SK-MEL-5 (cell line): ENCODE measurements around the gene GIPC1. TPM values are rescaled to one million over a fixed set of nuclear protein-coding genes. Genes with fewer than 3 reads are reported as not detected.
"Not testable (repeated sequence)": the region's sequence is repeated elsewhere in the genome, so short reads cannot be mapped to it uniquely, and the experiment has no call there.

Experiments
- DNase-seq: peaks from one replicate; pipeline ENCODE4 v3.0.0-alpha.2; 2016; ENCODE audit warnings: low read depth, low spot score
- in situ Hi-C: cut with HindIII; loops from 2 replicates; pipeline ENCODE4 v1.10.0; 2016; ENCODE audit warnings: low sequenced_read_pairs, high pct_unique_total_duplicates, low pct_unique_long_range_greater_than_20kb
- polyA plus RNA-seq, 2 experiments: library from polyadenylated mRNA; depleted of rRNA; stranded (reverse); fragments of >200 nt; gene quantifications; 2 replicates each; pipeline ENCODE4 v1.2.3, GENCODE V29; 2015
- total RNA-seq: library from RNA; depleted of rRNA; stranded (reverse); fragments of >200 nt; shearing (Covaris generic); gene quantifications from 2 replicates; pipeline ENCODE4 v1.2.3, GENCODE V29; 2014; rRNA removed

GIPC1 gene, protein sequence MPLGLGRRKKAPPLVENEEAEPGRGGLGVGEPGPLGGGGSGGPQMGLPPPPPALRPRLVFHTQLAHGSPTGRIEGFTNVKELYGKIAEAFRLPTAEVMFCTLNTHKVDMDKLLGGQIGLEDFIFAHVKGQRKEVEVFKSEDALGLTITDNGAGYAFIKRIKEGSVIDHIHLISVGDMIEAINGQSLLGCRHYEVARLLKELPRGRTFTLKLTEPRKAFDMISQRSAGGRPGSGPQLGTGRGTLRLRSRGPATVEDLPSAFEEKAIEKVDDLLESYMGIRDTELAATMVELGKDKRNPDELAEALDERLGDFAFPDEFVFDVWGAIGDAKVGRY
- total RNA-seq = 207 and 229 TPM in 2 replicates
- polyA plus RNA-seq (2015; cell fraction: cytosol; rRNA removed) = 234 and 249 TPM in 2 replicates
- polyA plus RNA-seq (2015; cell fraction: nucleus; rRNA removed) = 104 and 117 TPM in 2 replicates

- DNase-seq = peak; percentile 96
- in situ Hi-C loops = no loop called here
Observed at GRCh38 chr19:14496029-14496833, at the start of gene GIPC1. Gene GIPC1 (minus strand): TSS chr19:14496127. CDS start chr19:14482976, 13,151 bp downstream.

DNA sequence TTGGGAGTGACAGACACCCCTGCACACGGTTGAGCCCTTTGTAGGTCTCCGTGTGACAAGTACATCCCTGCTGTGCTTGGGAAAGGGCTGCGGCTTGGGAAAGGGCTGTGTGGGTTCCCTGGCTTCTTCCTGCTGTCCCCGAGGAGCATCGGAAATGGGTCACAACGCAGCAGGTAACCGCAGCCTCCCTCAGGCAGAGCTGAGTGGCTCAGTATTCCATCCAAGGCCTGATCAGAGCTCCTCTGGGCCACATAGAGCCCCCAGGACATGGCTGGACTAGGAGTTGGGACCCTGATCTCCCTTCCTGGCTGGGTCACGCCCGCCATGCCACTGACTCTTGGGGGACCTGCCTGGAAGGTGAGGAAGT is 49.8 kb upstream of the GIPC1 start:
- no peak for DNase-seq
- in situ Hi-C loops = no loop called here

- DNase-seq = no peak
- in situ Hi-C loops = no loop called here
Observed at GRCh38 chr19:14544977-14545715, 49.2 kb upstream of the GIPC1 start.

DNA sequence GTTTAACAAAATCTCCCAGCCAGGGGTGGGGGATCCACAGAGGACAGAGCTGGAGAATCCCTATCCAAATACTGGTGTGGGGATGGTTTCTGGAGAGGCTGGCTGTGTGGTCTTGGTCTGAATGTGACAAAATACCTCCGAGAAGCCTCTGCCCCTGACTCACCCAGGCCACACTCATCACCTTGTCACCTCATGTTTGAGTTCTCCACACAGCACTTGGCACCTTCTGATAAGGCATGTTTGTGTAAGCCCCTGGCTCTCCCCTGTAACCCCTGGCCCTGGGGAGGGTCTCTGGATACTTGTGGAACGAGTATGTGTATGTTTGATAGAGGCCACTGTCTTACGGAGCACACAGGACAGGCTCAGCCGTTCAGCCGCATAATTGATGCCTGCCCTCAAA is 48.1 kb upstream of the GIPC1 start:
- DNase-seq = no peak
- in situ Hi-C loops = no loop called here

DNA sequence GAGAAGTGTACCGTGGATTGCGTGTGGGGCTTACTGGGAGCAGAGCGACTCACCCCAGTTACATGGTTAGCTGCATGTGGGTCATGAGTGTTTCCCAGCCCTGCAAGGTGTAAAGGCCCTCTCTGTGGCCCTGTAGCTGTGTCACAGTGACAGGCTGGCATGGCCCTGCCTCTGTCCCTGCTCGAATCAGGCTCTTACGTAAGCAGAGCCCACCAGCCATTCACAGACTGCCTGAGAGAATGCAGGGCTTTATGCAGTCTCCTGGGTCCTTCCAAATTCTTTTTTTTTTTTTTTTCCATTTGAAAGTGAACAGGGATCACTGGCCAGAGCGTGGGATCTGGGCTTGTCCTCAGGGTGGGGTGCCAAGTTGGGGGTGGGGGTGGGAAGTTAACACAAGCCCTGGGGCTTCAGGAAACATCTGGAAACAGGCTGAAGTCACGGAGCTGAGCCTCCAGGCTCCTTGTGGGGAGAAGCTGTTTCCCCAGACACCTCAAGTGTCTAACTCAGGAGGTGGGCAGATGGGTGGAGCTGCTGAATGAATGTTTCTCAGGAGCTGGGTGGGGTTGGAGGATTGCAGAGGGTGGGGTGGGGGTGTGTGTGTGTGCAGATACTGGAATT is 46.9 kb upstream of the GIPC1 start:
- no peak for DNase-seq
- in situ Hi-C loops = no loop called here

GRCh38 chr19:14541979-14542378 is 46.1 kb upstream of the GIPC1 start:
- DNase-seq, in situ Hi-C loops: not testable (repeated sequence)

GRCh38 chr19:14540741-14541525 is 45.0 kb upstream of the GIPC1 start:
- in situ Hi-C loops = no loop called here
- DNase-seq = no peak

GRCh38 chr19:14536926-14537692 is 41.2 kb upstream of the GIPC1 start:
- DNase-seq = peak; percentile 89
- in situ Hi-C loops = no loop called here

DNA sequence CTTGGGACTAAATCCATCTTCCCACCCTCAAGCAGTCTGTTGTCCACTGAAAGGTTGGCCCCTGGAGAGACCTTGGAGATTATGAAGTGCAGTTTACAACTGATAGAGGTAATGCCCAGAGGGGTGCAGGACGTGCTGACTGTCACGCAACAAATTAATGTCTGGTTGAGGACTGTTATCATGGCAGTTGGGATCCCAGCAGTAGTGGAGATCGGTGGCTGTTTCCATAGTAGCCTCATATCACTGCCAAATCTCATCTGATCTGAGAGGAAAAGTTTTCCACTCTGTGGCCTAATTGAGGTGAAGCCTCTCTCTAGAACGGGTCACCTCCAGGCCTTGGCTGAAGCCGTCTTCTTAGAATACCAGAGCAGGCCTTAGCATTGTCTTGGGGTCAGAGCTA is 37.5 kb upstream of the GIPC1 start:
- no peak for DNase-seq

GRCh38 chr19:14530506-14530905 is 34.6 kb upstream of the GIPC1 start:
- in situ Hi-C loops = no loop called here
- no peak for DNase-seq

More for the DNA sequence above, 37.5 kb upstream of the GIPC1 start:
- in situ Hi-C loops = no loop called here

- DNase-seq = peak; percentile 42
- in situ Hi-C loops = no loop called here
Observed at GRCh38 chr19:14530005-14530348, 34.0 kb upstream of the GIPC1 start.

DNA sequence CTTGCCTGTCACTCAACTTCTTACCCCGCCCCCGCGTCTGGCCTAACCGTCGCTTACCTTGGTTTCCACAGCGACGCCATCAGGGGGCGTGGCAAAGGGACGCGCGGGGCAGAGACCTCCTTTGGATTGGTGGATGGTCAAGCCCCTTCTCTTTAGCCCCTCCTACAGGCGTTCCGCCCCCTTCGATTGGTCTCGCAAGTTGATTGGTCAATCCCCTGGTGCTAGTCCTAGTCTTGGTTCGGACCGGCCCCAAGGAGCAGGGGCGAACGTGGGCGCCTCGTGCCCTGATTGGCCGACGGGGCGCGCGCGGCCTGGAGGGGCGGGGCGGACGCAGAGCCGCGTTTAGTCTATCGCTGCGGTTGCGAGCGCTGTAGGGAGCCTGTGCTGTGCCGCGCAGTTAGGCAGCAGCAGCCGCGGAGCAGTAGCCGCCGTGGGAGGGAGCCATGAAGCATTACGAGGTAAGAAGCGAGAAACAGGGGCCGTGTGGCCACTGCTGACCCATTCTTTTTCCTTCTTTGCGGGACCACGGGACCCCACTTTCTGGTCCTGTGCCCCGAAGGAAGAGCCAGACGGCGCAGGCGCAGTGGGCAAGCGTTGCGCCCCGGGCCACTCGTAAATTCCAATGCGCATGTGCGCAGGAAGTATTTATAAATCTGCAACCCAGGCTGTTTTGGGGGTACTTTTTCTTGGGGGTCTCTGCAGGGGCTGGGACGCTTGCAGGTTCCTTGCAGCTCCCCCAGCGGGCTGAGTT is 33.5 kb upstream of the GIPC1 start, which contains the start of gene TECR:
TECR (plus strand) TSS at position 341 of the 751 bp plus-strand sequence; CDS start at position 444, 103 bp downstream.
- peak; percentile 99 for DNase-seq
- in situ Hi-C loops = no loop called here

DNA sequence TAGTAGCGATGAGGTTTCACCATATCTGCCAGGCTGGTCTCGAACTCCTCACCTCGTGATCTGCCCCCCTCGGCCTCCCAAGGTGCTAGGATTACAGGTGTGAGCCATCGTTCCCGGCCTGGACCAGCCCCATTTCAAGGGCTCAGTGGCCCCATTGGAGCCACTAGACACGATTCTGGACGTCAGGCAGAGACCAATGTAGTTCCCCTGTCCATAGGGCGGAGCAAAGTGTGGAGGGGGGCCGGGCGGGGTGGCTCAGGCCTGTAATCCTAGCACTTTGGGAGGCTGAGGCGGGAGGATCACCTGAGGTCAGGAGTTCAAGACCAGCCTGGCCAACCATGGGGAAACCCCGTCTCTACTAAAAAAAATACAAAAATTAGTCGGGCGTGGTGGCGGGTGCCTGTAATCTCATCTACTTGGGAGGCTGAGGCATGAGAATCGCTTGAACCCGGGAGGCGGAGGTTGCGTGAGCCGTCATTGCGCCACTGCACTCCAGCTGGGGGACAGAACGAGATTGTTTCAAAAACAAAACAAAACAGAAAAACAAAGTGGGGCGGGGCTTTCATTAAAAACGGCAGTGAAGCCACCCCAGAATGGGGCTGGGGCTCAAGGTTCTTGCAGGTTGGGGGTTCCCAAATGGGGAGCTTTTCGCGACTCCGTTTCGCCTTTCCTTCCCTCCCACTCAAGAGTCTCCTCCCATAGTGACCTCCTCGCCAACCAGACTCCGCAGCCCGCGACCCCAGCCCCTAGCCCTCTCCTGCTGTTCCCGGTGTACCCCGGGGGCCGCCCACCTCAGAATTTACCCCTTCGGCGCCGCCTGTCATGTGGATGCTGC is 32.7 kb upstream of the GIPC1 start:
- in situ Hi-C loops = no loop called here
- DNase-seq = no peak

- DNase-seq = no peak
- in situ Hi-C loops = no loop called here
Observed at GRCh38 chr19:14526423-14526822, 30.5 kb upstream of the GIPC1 start.

DNA sequence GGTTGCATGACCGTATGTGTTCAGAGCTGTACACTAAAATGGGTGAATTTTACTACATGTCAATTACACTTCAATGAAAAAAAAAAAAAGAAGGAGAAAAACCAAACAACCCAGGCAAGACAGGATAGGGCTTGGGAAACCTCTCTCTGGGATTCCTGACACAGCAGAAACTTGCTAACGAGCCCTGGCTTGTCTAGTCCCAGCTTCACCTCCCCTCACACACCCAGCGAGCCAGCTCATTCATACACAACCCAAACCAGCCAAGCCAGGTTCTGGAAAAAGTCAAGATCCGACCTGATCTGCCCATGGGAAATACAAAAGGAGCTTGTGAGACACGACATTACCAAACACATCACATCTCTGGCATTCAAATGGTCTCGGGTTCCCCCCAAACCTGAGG is 29.8 kb upstream of the GIPC1 start:
- in situ Hi-C loops = no loop called here
- no peak for DNase-seq
